Fibroblast of lung (primary cell): ENCODE data around the gene CMA1.

Source experiments
- EZH2 ChIP-seq: IDR thresholded peaks from 2 replicates; pipeline ENCODE4 v1.5.1; 2012; ENCODE audit warnings: low read length, control low read depth, mild to moderate bottlenecking; ENCODE audit errors: missing control alignments
- TF ChIP-seq, protein P1 (sequence below), 2 donors: IDR thresholded peaks in 1 of 2; conservative IDR thresholded peaks in 1 of 2; 1 replicate in 1 of 2; 2 replicates in 1 of 2; pipeline ENCODE4 v1.5.1; 2011 to 2012; ENCODE audit warnings: low read length in 2 of 2, control low read depth in 1 of 2, inconsistent platforms in 1 of 2, low read depth in 1 of 2, mild to moderate bottlenecking in 1 of 2

DNA sequence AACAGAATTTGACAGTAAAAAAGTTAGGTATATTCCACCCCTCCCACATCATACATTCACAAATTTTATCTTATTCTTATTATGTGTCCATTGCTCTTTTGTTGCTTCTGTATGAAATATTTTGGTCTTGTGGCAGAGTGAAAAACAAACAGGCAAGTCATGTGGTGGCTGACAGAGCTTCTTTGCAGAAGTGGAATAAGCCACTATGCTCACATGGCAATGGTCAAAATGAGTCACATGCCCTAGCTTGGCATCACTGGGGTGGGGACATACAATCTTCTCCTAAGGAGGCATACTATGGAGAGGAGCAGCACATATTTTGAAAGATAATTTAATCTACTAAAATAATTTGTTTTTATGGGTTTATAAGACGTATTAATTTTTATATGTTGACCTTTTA, 27.7 kb upstream of the CMA1 start:
- TF ChIP-seq, protein P1, sequence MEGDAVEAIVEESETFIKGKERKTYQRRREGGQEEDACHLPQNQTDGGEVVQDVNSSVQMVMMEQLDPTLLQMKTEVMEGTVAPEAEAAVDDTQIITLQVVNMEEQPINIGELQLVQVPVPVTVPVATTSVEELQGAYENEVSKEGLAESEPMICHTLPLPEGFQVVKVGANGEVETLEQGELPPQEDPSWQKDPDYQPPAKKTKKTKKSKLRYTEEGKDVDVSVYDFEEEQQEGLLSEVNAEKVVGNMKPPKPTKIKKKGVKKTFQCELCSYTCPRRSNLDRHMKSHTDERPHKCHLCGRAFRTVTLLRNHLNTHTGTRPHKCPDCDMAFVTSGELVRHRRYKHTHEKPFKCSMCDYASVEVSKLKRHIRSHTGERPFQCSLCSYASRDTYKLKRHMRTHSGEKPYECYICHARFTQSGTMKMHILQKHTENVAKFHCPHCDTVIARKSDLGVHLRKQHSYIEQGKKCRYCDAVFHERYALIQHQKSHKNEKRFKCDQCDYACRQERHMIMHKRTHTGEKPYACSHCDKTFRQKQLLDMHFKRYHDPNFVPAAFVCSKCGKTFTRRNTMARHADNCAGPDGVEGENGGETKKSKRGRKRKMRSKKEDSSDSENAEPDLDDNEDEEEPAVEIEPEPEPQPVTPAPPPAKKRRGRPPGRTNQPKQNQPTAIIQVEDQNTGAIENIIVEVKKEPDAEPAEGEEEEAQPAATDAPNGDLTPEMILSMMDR (conservative IDR thresholded peaks at IDR 0.05 in 1 of 2, IDR thresholded peaks at IDR 0.05 in 1 of 2; ENCODE audit: low read depth in 1 of 2, low read length in 2 of 2): no peak
- TF ChIP-seq EZH2: no peak
